Renal cortex interstitium (tissue), 11 donors: ENCODE results near the gene RXRG. TPM values are rescaled to one million over a fixed set of nuclear protein-coding genes. Genes with fewer than 3 reads are reported as not detected.
A peak's percentile ranks its signal among the peaks of the same experiment; 100 is the strongest.

Experiments used
- DNase-seq, 11 donors: peaks; one replicate each; pipeline ENCODE4 v3.0.0-alpha.2; 2013; ENCODE audit warnings: low read depth in 9 of 11, low spot score in 4 of 11; ENCODE audit errors: extremely low read depth in 1 of 11
- polyA plus RNA-seq, 3 donors: library from polyadenylated mRNA; unstranded; fragments of 120-200 nt; gene quantifications; one replicate each; pipeline ENCODE4 v1.2.1, GENCODE V29; 2013; ENCODE audit not compliant: insufficient read length in 3 of 3

The RXRG gene
- polyA plus RNA-seq, 3 donors: 0.98 to 2.5 (median 2.1) TPM

DNA sequence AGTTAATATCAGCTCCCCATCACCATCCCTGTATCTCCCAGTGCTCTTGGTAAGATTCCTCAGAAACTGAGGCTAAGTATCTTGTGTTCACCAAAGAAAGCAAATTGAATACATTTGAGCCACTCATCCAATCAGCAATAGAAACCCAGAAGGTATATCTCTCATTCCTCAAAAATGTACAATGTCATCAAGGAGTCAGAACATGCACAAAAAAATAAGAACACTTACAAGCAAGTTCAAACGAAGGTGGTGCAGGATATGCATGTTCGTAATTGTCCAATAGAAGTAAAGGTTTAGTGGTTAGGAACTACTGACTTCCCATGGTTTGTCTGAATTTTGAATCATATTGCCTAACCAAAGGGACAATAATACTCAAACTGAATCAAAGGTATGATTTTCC is 24.3 kb downstream of the RXRG start:
- no peak for DNase-seq

DNA sequence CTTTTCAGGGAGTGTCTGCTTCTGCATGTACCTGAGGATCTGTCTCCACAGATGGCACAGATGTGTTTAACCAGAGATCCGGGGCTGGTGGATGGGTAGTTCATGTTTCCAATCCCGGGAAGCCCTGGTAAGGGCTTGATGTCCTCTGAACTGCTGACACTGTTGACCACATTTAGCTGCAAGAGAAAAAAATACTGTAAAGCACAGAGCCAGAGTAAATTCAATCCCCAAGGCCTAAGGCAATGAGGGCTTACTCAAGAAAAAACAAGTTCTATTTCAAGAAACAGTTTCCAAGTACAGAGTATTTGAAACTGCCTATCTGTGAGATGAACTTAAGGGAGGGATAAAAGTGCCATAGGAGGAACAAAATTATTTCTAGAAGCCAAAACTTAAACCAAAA is 25.1 kb downstream of the RXRG start:
- DNase-seq: no peak

DNA sequence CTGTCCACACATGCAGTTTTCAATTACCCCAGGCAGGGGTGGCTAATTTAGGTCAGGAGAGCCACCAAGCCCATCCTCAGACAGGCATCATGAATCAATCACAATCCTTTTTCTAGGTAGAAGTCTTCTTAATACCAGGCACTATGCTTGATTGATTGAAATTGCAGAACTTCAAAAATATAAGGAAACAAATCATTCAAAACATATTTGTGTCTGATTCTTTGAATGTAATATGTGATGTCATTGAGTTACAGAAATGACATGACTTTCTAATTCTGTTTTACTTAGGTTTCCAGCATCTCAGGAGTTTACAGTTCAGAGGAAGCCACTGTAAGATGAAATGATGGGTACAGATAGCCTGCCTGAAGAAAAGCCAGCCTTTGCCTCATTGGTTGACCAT is 26.7 kb downstream of the RXRG start:
- DNase-seq: no peak

DNA sequence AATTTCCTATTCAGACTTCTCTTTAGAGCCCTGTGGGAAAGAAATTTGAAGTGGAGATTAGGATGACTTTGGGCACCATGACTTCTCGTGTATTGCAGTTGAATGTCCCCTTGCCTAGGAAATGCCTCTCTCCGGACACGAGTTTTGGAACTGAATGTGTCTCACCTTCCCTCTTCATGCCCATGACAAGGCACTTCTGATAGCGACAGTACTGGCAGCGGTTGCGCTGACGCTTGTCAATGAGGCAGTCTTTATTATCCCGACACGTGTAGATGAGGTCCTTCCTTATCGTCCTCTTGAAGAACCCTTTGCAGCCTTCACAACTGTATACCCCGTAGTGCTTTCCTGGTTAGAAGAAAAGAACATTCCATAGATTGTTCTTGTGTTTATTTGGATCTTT is 28.1 kb downstream of the RXRG start:
- DNase-seq: no peak

DNA sequence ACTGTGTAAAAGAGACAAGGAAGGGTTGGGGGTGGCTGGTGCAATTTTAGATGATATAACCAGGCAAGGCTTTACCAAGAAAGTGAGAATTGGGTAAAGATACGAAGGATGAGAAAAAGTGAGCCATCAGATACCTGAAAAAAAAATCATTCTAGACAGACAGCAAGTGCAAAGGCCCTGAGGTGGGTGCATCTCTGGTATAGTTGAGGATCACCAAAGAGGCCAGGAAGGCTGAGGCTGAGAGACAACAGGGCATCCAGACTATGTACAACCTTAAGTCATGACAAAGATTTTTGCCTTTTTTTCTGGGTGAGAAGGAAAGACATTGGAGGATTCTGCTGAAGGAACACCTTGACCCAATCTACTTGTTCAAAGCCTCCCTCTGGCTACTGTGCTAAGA is 29.9 kb downstream of the RXRG start:
- no peak for DNase-seq

DNA sequence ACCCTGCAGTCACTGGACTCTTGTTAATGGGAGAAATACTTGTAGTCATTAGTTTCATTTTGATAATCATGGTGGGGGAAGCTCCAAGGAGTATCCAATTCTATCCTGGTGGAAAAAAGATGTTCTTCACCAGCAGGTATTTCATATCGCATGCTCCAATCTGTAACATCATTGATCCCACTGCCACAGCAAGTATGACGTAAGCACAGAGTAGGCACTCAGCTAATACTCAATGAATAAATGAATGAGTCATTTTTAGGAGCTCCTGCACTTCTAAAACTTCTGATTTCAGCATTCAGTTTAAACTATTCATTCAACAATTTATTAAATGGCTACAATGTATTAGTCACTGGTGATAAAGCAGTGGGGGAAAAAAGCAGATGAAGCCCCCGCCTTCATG is 30.3 kb downstream of the RXRG start:
- DNase-seq: no peak

DNA sequence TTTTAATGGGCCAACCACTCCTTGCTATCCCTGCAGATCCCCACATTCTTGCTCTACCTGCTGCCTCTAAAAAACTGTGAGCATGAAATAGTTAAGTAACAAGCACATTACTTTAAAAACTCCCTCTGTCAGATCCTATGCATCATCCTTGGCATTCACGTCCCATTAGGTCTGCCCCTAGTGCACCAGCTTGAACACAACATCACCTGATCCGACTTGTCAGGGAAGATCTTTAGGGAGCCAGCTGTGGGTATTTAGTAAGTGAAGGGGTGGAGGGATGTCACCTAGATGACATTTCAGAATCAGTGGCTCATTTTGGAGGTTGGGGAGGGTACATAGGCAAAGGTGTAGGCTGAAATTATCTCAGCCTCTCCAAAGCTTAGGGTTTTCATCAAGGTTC is 33.5 kb downstream of the RXRG start:
- DNase-seq: no peak

DNA sequence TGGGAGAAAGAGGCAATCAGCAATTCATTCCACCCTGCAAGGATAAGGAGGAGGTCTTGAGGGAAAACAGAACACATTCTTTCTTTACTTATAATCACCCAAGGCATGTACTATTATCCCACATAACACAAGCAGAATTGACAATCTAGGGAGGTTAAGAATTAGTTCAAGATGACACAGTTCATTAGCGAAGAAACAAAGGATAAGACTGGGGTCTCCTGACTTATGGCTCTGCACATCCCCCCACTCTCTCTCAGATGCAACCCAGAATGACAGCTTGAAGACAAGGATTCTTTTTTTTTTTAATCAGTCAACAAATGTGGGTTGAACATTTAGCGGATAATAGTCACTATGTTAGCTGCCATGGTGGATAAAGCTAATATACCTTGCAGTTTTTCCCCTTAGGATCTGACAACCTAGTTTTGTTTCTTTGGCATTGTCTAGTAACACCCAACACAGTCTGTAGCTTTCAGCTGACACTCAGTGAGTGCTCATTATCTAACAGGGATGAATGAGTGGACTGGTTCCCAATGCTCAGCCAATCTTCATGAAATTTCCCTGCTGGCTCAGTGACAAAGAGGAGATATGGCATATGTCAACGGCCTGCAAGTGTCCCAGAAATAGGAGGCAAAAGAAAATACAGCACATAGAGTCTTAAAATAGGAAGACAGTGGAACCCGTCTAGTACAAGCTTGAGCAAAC is 35.1 kb downstream of the RXRG start:
- no peak for DNase-seq

DNA sequence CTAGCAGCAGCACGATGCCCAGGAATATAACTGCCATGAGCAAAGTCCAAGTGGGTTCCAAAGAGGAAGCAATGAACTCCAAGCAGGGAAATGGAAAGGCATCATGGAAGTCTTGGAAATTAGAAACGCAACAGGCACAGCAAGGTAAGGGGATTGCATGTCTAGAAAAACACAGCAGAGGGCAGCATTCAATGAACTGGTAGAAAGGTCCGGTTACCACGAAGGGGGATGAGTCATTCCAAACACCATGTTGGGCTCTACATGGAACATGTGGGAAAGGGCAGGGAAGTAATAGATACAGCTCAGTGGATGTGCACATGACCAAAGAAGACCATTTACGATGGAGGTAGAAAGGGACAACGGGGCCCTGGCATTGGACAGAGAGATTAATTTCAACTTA is 36.4 kb downstream of the RXRG start:
- DNase-seq: peak in 2 of 11 donors; percentile 2 to 22

DNA sequence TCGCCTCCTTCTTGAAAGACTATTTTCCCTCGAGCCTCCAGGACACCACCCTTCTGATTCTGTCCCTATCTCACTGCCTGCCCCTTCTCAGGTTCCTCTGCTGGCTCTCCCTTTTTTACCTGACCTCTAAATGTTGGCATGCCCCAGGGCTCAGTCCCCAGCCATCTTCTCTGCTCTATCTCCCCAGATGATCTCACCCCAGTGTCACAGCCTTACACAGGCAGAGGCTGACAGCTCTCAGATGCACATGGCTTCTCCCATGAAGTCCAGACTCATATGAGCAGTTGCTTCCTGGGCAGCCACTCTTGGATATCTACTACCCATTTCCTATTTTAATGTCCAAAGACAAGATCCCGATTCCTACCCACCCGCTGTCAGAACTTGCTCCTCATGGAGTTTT is 37.5 kb downstream of the RXRG start:
- DNase-seq: no peak

DNA sequence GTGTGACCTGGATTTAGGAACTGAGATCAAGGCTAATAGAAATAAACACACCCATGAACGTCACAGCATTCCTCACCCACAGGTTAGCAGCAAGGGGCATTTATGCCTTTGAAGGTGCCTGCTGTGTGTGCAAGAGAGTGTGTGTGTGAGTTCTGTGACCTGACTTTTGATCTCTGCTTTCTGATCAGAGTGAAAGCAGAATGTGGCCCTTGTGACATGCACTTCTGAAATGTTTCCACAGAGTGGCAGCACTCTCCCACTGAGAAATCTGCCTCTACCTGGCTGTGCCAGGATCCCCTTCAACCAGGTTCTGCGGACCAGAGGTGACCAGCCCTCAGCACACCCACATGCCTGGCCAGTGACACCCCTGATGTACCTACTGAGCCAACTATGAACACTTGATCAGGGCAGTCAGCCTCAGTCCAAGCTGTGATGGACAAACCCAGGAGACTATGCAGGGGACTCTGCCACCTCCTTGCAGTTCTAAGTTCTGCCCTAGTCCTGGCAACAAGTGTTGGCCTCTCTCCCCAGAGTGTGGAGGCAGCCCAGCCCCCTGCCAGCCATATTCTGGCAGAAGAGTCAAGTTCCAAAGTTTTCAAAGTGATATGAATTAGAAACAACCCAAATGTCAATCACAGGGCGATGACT is 41.0 kb downstream of the RXRG start:
- DNase-seq: peak in 3 of 11 donors; percentile 5 to 12 (median 8)

DNA sequence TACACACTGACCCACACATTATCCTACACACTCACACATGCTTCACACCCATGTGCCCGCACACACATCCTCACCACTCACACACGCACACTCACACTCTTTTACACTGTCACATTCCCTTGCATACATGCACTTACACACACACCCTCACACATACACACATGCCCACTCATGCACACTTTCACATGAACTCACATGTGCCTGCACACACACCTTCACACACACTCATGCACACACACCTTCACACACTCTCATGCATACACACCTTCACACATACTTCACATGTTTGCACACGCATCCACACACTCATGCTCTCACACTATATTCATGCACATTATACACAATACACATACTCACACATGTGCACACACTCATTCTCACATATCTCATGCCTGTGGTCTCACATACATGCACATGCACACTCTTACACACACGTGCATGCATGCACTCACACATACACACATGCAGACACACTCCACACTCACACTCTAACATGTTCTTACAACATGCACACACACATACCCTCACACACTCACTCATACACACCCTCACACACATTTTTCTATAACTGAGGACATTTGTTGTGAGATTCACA is 42.3 kb downstream of the RXRG start:
- no peak for DNase-seq

DNA sequence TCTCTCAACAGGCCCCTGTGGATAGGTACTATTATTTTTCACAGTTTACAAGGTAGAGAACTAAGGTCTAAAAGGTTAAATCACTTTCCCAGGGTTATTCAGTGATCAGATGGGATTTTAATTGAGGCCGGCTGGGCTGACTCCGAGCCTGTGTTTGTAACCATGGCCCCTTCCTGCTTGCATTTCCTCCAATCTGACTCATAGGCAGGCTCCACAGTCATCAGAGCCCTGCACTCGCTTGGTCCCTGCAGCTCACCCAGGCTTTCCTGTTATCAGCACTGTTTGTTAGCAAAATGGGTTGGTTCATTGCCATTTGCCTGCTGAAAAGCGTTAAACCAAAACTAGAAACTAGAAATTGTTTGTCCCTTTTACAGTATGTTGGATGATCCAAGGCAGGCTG is 47.0 kb downstream of the RXRG start:
- DNase-seq: no peak

DNA sequence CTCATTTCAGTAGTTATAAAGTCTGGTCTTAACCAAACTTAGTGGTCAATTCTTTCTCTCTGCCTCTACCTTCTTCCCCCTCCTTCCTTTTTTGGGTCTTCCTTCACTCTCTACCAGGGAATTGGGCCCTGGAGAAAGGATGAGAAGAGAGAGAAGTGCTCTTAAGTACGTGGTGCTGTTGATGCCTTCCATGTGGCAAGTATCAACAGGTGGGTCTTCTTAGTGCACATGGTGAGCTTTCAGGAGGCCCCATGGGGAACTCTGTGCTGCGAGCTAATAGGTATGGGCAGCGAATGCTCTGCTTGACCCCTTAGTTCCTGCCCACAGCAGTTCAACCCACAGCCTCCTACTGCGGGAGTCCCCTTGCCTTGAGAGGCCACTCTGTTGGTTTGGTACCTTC is 49.0 kb downstream of the RXRG start:
- no peak for DNase-seq

DNA sequence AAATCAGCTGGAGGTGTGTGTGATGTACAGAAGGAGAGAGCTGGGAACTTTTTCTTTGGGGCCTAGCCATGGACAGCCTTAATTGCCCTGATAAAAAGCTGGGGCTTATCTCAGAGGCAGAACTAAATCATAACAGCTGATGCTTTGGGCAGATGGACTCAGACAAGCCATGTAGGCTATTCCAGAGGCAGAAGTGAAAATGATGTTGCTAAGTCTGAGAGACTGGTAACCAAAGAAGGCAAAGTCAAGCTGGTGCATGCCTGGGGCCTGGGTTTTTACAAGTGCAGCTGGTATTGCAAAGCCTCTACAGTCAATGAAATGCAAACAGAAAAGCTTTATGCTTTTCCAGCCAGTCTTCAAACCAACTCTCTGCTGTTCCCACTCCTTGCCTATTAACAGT is 49.4 kb downstream of the RXRG start:
- no peak for DNase-seq

DNA sequence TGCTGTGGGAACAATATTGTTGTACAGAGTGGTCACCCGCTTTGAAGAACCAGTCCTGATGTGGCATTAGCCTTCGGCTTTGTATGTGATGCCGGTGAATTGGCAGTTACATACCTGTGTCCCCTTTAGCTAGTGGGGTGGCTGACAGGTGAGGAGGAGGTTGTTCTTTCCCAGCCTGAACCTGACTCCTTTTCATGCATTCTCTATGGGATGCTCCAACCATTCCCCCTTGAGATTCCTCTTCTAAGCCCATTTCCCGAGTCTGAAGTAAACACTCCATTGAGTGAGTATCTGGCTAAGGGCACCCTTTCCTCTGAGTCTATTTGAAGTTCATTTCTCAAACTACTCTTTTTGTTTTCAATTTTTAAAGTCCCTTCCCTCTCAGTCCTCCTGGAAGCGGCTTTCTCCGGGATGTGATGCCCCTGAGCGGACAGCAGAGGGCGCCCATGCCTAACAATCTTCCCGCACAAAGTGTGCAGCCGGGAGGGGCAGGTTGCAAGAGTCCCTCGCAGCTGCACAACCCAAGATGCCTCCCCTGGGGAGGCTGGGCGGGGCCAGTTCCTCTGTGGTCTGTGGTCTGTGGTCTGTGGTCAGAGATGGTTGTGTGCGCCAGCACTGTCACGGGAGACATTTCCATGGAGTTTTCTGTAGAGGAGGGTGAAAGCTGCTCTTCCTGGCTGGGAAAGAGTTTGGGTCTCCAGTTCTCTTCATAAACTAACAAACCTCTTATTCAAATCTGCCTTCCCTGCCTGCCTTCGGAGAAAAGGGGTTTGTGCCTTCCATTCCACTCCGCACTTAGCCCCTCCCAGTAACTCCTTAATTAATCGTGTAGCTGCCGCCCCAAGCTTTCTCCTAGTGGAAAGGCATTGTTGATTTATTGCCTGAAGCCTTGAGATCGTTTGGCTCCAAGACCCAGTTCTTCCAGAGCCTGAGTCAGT is 52.0 kb downstream of the RXRG start:
- peak; percentile 41 to 70 (median 62) for DNase-seq

DNA sequence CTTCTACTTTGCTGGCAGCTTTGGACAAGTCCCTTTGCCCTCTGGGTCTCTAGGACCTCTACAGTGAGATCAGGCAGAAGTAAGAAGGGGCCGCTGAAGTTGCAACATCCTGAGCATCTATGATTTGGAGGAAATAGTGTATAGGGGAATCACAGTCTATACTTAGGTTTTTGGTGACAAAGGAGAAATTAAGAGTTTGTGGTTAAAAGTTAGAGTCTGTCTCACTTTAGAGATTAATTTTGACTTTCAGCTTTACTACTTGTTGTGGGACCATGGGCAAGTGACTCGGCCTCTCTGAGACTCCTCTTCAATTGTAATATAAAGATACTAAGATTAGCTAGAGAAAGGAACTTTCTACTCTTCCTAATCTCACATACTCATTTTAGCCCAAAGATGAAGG is 55.3 kb downstream of the RXRG start:
- no peak for DNase-seq

DNA sequence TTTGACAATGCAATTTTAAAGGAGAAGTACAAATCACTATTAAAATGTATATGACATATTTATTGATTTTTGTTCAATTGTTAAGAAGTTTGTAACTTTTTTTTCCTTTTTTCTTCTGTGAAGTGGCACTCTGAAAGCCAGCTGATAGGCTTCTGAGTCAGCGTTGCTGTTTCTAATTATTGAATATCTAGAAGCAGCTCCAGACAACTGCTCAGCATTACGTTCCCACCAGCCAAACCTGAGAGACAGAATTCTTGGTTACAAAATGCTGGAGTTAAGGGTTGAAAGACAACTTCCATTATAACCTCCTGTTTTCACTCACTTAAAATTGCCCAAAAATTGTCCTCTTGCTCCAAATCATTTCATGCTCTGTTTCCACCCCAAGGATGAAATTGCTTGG is 57.0 kb downstream of the RXRG start:
- no peak for DNase-seq

DNA sequence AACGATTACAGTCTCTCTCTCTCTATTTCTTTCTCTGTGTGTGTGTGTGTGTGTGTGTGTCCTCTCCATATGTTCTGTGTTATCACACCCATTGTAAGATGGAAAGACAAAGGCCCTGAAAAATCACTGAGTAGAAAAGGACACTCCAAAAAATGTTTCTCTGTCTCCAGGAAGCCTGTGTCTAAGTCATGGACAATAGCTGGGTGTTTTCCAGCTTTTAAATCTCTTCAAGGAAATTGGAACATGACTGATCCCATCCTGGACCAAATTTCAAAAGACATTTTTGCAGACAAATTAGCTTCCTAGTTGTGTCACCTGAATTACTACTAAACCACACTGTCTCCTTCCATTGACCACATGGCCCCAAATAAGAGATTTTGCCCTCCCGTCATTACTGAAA is 57.4 kb downstream of the RXRG start:
- DNase-seq: no peak
